ENCODE results near the gene LPGAT1. TPM values are rescaled to one million over a fixed set of nuclear protein-coding genes. Genes with fewer than 3 reads are reported as not detected.
"Not testable (repeated sequence)": the region's sequence is repeated elsewhere in the genome, so short reads cannot be mapped to it uniquely, and the experiment has no call there.

LPGAT1 gene
- total and polyA plus RNA-seq, 2 donors (not counting 3 experiments of a cell fraction or from before 2014, with no cell fraction given), result 6.1 to 46.0 TPM

DNA sequence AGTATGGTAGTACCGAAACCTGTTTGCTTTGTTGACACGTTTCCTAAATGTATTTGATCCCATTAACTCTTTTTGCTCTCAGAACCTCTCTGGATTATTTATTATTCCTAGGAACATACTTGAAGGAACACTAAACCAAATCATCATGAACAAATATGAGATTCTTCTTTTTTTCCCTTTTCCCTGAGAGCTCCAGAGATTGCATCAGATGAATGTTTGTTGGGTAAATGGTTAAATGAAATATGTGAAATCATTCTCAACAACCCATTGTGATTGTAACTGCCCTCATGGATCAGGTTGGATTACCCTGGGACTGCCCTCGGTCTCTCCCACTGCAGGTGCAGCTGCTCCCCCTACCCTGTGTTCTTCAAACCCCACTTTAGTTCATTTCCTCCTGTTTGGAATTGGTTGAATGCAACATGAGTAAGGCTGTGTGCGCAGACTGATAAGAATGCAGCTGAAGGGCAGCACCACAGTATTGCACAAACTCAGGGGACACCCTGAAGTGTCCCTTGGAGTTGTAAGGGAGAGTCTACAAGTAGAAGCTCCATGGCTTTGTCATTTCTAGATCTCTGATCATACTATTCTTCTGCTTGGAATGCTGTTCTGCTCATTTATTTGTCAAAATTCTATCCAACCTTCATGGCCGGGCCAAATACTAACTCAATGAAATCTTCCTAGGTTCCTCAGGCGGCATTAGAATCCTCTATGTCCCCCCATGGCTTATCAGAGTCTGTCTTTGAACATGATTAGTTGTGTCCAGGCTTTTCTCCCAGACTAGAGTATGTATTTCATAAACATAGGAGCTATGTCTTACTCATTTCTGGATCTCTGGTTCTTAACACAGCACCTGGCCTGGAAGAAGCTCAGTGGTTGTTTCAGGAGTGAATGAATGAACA lies 108.0 kb downstream of the LPGAT1 start:
- dilution Hi-C loops (cut with MboI; ENCODE audit: extremely low pct_ligation_motif_present, low sequenced_read_pairs) (no loop called here), intact Hi-C loops (cut with micrococcal nuclease) (no loop called here)
- TF ChIP-seq CTCF (IDR thresholded peaks at IDR 0.05; ENCODE audit: extremely low read depth in 1 of 2, insufficient read depth in 1 of 2, low read depth in 1 of 2, low read length in 2 of 2) (no peak), POLR2A (IDR thresholded peaks at IDR 0.05; ENCODE audit: low read depth, low read length) (no peak), JUN (IDR thresholded peaks at IDR 0.05; ENCODE audit: borderline replicate concordance, insufficient read depth, insufficient read length, low read depth) (no peak), GATA2 (IDR thresholded peaks at IDR 0.05; ENCODE audit: insufficient read depth, insufficient read length, low read depth, low read length) (no peak), MYC (IDR thresholded peaks at IDR 0.05; ENCODE audit: low read depth, low read length) (no peak), POLR2AphosphoS5 (IDR thresholded peaks at IDR 0.05; ENCODE audit: insufficient read depth, low read depth, low read length) (no peak), EZH2 (IDR thresholded peaks at IDR 0.05; ENCODE audit: borderline replicate concordance, low read depth, low read length, severe bottlenecking) (no peak), FOS (IDR thresholded peaks at IDR 0.05; ENCODE audit: borderline replicate concordance, insufficient read depth, low read length) (no peak)
- TF ChIP-seq, protein P1, sequence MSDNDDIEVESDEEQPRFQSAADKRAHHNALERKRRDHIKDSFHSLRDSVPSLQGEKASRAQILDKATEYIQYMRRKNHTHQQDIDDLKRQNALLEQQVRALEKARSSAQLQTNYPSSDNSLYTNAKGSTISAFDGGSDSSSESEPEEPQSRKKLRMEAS (IDR thresholded peaks at IDR 0.05; ENCODE audit: insufficient read depth, insufficient read length), result no peak
- ChIA-PET CTCF (interaction anchor here (0.7 to 1.4 kb wide), 2 partner anchors 23 to 24 kb away, joined by 3 read pairs; no protein-coding TSS in a partner anchor), POLR2A (no interaction called here)
- Histone ChIP-seq H3K79me2 (ENCODE audit: control insufficient read depth, insufficient read depth, low read length) (no peaks in the 10 kb centered on the region), H3K9me1 (replicated peaks; ENCODE audit: control insufficient read depth, extremely low read depth, insufficient read depth, low read length) (no peaks in the 10 kb centered on the region), H3K36me3 (ENCODE audit: control insufficient read depth in 2 of 2, extremely low read depth in 1 of 2, insufficient read depth in 2 of 2, low read length in 2 of 2) (no peaks in the 10 kb centered on the region), H3K27me3 (ENCODE audit: control insufficient read depth in 2 of 2, insufficient read depth in 2 of 2, low read length in 2 of 2) (peaks cover 0 to 1% of the 10 kb centered on the region in 2 experiments), H3K27ac (ENCODE audit: insufficient read depth, low read depth, low read length) (no peak overlapping the region), H2AFZ (ENCODE audit: low read depth, low read length) (no peak overlapping the region), H3K4me2 (ENCODE audit: insufficient read depth, low read length) (no peak overlapping the region), H3K9me3 (replicated peaks; ENCODE audit: control insufficient read depth, insufficient read depth, low read length) (no peaks in the 10 kb centered on the region), H3K4me3 (replicated peaks in 1 of 3; ENCODE audit: insufficient read depth in 1 of 3, low read depth in 1 of 3, low read length in 3 of 3) (no peak overlapping the region), H3K9ac (replicated peaks; ENCODE audit: extremely low read depth, insufficient read depth, low read length) (no peak overlapping the region), H3K4me1 (ENCODE audit: control insufficient read depth, extremely low read depth, insufficient read depth, low read length) (no peaks in the 10 kb centered on the region), H4K20me1 (replicated peaks; ENCODE audit: control insufficient read depth, extremely low read depth, insufficient read depth, low read length) (no peaks in the 10 kb centered on the region)
- DNase-seq (ENCODE audit: low read depth, low spot score), result no peak
- FAIRE-seq, result no peak
- no TSS peak for BruUV-seq (replicated peaks)

GRCh38 chr1:211716555-211716954 lies 114.0 kb downstream of the LPGAT1 start:
- POLR2A ChIA-PET, result not testable (repeated sequence)

More at GRCh38 chr1:211716555-211716954, 114.0 kb downstream of the LPGAT1 start:
- H3K27me3 ChIP-seq (ENCODE audit: control insufficient read depth in 2 of 2, insufficient read depth in 2 of 2, low read length in 2 of 2); H3K9me1 ChIP-seq (replicated peaks; ENCODE audit: control insufficient read depth, extremely low read depth, insufficient read depth, low read length); H2AFZ ChIP-seq (ENCODE audit: low read depth, low read length); FAIRE-seq; intact Hi-C loops (cut with micrococcal nuclease); H3K4me3 ChIP-seq (replicated peaks in 1 of 3; ENCODE audit: insufficient read depth in 1 of 3, low read depth in 1 of 3, low read length in 3 of 3); H3K79me2 ChIP-seq (ENCODE audit: control insufficient read depth, insufficient read depth, low read length); H3K9ac ChIP-seq (replicated peaks; ENCODE audit: extremely low read depth, insufficient read depth, low read length); H3K4me2 ChIP-seq (ENCODE audit: insufficient read depth, low read length); H3K9me3 ChIP-seq (replicated peaks; ENCODE audit: control insufficient read depth, insufficient read depth, low read length); H4K20me1 ChIP-seq (replicated peaks; ENCODE audit: control insufficient read depth, extremely low read depth, insufficient read depth, low read length); H3K36me3 ChIP-seq (ENCODE audit: control insufficient read depth in 2 of 2, extremely low read depth in 1 of 2, insufficient read depth in 2 of 2, low read length in 2 of 2); dilution Hi-C loops (cut with MboI; ENCODE audit: extremely low pct_ligation_motif_present, low sequenced_read_pairs); H3K27ac ChIP-seq (ENCODE audit: insufficient read depth, low read depth, low read length); H3K4me1 ChIP-seq (ENCODE audit: control insufficient read depth, extremely low read depth, insufficient read depth, low read length); BruUV-seq (replicated peaks); DNase-seq (ENCODE audit: low read depth, low spot score); CTCF ChIA-PET: not testable (repeated sequence)
